ENCODE measurements around the gene UVSSA. TPM values are rescaled to one million over a fixed set of nuclear protein-coding genes. Genes with fewer than 3 reads are reported as not detected.

UVSSA gene, protein sequence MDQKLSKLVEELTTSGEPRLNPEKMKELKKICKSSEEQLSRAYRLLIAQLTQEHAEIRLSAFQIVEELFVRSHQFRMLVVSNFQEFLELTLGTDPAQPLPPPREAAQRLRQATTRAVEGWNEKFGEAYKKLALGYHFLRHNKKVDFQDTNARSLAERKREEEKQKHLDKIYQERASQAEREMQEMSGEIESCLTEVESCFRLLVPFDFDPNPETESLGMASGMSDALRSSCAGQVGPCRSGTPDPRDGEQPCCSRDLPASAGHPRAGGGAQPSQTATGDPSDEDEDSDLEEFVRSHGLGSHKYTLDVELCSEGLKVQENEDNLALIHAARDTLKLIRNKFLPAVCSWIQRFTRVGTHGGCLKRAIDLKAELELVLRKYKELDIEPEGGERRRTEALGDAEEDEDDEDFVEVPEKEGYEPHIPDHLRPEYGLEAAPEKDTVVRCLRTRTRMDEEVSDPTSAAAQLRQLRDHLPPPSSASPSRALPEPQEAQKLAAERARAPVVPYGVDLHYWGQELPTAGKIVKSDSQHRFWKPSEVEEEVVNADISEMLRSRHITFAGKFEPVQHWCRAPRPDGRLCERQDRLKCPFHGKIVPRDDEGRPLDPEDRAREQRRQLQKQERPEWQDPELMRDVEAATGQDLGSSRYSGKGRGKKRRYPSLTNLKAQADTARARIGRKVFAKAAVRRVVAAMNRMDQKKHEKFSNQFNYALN
- total RNA-seq (5.9 TPM), polyA plus RNA-seq (ENCODE audit: insufficient read depth in 1 of 8, insufficient read length in 8 of 8, low replicate concordance in 1 of 8) (10 to 100 TPM in 2 of 8 donors, 1 to 10 TPM in 6; 5.5 to 13.6 (median 9.1) TPM)
- long read RNA-seq, donor 1, full-length matches to known transcripts, result 3 of 3 reads
- long read RNA-seq, donor 1, partial matches to known transcripts, result 0 of 3 reads
- long read RNA-seq, donor 1, other reads (novel, unspliced or antisense), result 0 of 3 reads
- long read RNA-seq, donor 2, result 0 reads
- long read RNA-seq, donor 3, result 0 reads
- long read RNA-seq, donor 4, full-length matches to known transcripts, result 2 of 2 reads
- long read RNA-seq, donor 4, partial matches to known transcripts, result 0 of 2 reads
- long read RNA-seq, donor 4, other reads (novel, unspliced or antisense), result 0 of 2 reads
- long read RNA-seq, donor 5, full-length matches to known transcripts, result 5 of 5 reads
- long read RNA-seq, donor 5, partial matches to known transcripts, result 0 of 5 reads
- long read RNA-seq, donor 5, other reads (novel, unspliced or antisense), result 0 of 5 reads
- long read RNA-seq, donor 6, full-length matches to known transcripts, result 2 of 2 reads
- long read RNA-seq, donor 6, partial matches to known transcripts, result 0 of 2 reads
- long read RNA-seq, donor 6, other reads (novel, unspliced or antisense), result 0 of 2 reads
- long read RNA-seq, donor 7, result 0 reads
- long read RNA-seq, donor 8, full-length matches to known transcripts, result 1 of 1 reads
- long read RNA-seq, donor 8, partial matches to known transcripts, result 0 of 1 reads
- long read RNA-seq, donor 8, other reads (novel, unspliced or antisense), result 0 of 1 reads
- long read RNA-seq, donor 9, full-length matches to known transcripts, result 2 of 8 reads
- long read RNA-seq, donor 9, partial matches to known transcripts, result 6 of 8 reads
- long read RNA-seq, donor 9, other reads (novel, unspliced or antisense), result 0 of 8 reads
- long read RNA-seq, donor 10, full-length matches to known transcripts, result 3 of 3 reads
- long read RNA-seq, donor 10, partial matches to known transcripts, result 0 of 3 reads
- long read RNA-seq, donor 10, other reads (novel, unspliced or antisense), result 0 of 3 reads
- long read RNA-seq, donor 11, full-length matches to known transcripts, result 2 of 2 reads
- long read RNA-seq, donor 11, partial matches to known transcripts, result 0 of 2 reads
- long read RNA-seq, donor 11, other reads (novel, unspliced or antisense), result 0 of 2 reads

GRCh38 chr4:1346781-1347409, at the start of gene UVSSA:
Gene UVSSA (plus strand): TSS chr4:1347208. CDS start chr4:1348092, 884 bp downstream.
- Histone ChIP-seq H3K4me3 (ENCODE audit: low read length) (peak within 1 kb of the TSS; percentile 90), H3K27me3 (ENCODE audit: control insufficient read depth, insufficient read depth, low read length) (no peaks in the 10 kb centered on the region), H3K9me3 (replicated peaks; ENCODE audit: control insufficient read depth, low read depth, low read length) (no peaks in the 10 kb centered on the region), H3K36me3 (ENCODE audit: control insufficient read depth, insufficient read depth, low read length) (peaks cover 13% of the 10 kb centered on the region), H3K27ac (ENCODE audit: low read length) (peak within 1 kb of the TSS; percentile 98), H3K4me1 (ENCODE audit: control insufficient read depth, insufficient read depth, low read length) (peaks cover 25% of the 10 kb centered on the region)
- under 1% methylated on average over 71 of the region's 76 CpGs for WGBS (ENCODE audit: insufficient coverage)
- peak; percentile 100 for DNase-seq

- Histone ChIP-seq H3K27me3 (ENCODE audit: control insufficient read depth, insufficient read depth, low read length) (no peaks in the 10 kb centered on the region), H3K27ac (ENCODE audit: low read length) (no peak overlapping the region), H3K4me3 (ENCODE audit: low read length) (no peak overlapping the region), H3K36me3 (ENCODE audit: control insufficient read depth, insufficient read depth, low read length) (peaks cover 40% of the 10 kb centered on the region), H3K4me1 (ENCODE audit: control insufficient read depth, insufficient read depth, low read length) (peaks cover 8% of the 10 kb centered on the region), H3K9me3 (replicated peaks; ENCODE audit: control insufficient read depth, low read depth, low read length) (no peaks in the 10 kb centered on the region)
- no peak for DNase-seq
- WGBS (ENCODE audit: insufficient coverage), result 85% methylated on average over 31 of the region's 32 CpGs
Measured at GRCh38 chr4:1297456-1298325, 49.3 kb upstream of the UVSSA start.

DNA sequence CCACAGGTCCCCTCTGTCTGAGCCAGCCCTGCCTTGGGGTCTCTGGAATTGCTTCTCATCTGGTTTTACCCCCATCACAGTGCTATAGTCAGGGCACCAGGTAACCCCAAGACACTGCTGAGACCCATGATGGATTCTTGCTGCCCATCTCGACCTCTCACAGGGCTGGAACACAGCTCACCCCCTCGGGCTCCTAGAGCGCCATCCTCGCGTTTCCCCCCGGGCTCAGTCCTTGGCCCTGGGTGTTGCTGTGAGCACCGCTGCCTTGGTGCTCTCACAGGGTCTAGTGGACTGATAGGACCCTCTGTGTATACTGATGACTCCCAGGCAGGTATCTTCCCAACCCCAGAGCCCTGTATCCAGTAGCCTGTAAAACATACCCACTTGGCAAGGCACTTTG, 48.5 kb upstream of the UVSSA start:
- H3K4me1 ChIP-seq (ENCODE audit: control insufficient read depth, insufficient read depth, low read length), result peaks cover 8% of the 10 kb centered on the region
- WGBS (ENCODE audit: insufficient coverage), result 93% methylated on average over 5 of the region's 7 CpGs
- no peak for DNase-seq
- peaks cover 40% of the 10 kb centered on the region for H3K36me3 ChIP-seq (ENCODE audit: control insufficient read depth, insufficient read depth, low read length)
- H3K4me3 ChIP-seq (ENCODE audit: low read length), result no peak overlapping the region
- no peak overlapping the region for H3K27ac ChIP-seq (ENCODE audit: low read length)
- H3K27me3 ChIP-seq (ENCODE audit: control insufficient read depth, insufficient read depth, low read length), result no peaks in the 10 kb centered on the region
- H3K9me3 ChIP-seq (replicated peaks; ENCODE audit: control insufficient read depth, low read depth, low read length), result no peaks in the 10 kb centered on the region

DNA sequence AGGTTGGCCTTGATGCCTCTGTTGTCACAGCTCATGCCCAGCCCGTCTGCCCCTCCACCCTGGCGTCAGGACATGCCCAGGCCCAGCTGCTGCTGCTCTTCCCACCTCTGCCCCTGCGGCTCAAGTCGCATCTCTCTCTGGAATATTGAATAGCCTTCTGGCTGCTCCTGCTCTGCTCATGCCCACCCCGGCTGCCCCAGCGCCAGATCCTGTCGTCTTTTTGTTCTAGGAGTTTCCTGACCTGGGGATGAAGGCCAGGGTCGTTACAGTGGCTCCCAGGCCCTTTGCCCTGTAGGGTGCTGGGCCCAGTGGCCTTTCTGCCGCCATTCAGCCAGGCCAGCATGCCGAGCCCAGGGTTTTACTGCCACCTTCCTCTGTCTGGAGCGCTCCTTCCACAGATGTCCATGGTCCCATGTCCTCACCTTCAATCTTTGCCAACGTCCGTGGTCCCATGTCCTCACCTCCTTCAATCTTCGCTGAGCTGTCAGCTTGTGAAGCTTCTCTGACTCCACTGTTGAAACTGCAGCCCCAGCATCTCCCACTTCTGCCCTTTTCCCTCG, 47.6 kb upstream of the UVSSA start:
- Histone ChIP-seq H3K27me3 (ENCODE audit: control insufficient read depth, insufficient read depth, low read length) (no peaks in the 10 kb centered on the region), H3K4me3 (ENCODE audit: low read length) (no peak overlapping the region), H3K27ac (ENCODE audit: low read length) (no peak overlapping the region), H3K36me3 (ENCODE audit: control insufficient read depth, insufficient read depth, low read length) (peaks cover 37% of the 10 kb centered on the region), H3K9me3 (replicated peaks; ENCODE audit: control insufficient read depth, low read depth, low read length) (no peaks in the 10 kb centered on the region), H3K4me1 (ENCODE audit: control insufficient read depth, insufficient read depth, low read length) (peaks cover 8% of the 10 kb centered on the region)
- WGBS (ENCODE audit: insufficient coverage), result 87% methylated on average over 14 of the region's 15 CpGs
- no peak for DNase-seq

GRCh38 chr4:1300466-1301455, 46.2 kb upstream of the UVSSA start:
- no peak overlapping the region for H3K4me3 ChIP-seq (ENCODE audit: low read length)
- WGBS (ENCODE audit: insufficient coverage), result 88% methylated on average over 35 of the region's 40 CpGs
- peaks cover 43% of the 10 kb centered on the region for H3K36me3 ChIP-seq (ENCODE audit: control insufficient read depth, insufficient read depth, low read length)
- peak; percentile 74 for DNase-seq
- H3K27me3 ChIP-seq (ENCODE audit: control insufficient read depth, insufficient read depth, low read length), result no peaks in the 10 kb centered on the region
- peaks cover 8% of the 10 kb centered on the region for H3K4me1 ChIP-seq (ENCODE audit: control insufficient read depth, insufficient read depth, low read length)
- H3K9me3 ChIP-seq (replicated peaks; ENCODE audit: control insufficient read depth, low read depth, low read length), result no peaks in the 10 kb centered on the region
- H3K27ac ChIP-seq (ENCODE audit: low read length), result peak overlapping the region; percentile 35

DNA sequence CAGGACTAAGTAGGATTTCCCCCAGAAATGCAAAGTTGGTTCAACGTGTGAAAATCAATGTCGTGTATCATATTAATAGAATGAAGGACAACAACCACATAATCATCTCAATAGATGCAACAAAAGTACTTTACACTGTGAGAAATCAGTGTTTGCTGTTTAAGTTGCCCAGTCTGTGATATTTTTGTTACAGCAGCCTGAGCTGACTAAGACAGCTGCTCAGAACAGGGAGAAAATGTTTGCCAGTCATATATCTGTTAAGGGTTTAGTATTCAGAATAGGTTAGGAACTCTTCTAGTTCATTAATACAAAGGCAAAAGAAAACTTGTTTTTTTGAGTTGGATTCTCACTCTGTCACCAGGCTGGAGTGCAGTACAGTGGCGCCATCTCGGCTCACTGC, 44.8 kb upstream of the UVSSA start:
- H3K27ac ChIP-seq (ENCODE audit: low read length), result no peak overlapping the region
- H3K4me1 ChIP-seq (ENCODE audit: control insufficient read depth, insufficient read depth, low read length), result peaks cover 8% of the 10 kb centered on the region
- no peak overlapping the region for H3K4me3 ChIP-seq (ENCODE audit: low read length)
- no CpG with 5 or more reads among the region's 4 CpGs for WGBS (ENCODE audit: insufficient coverage)
- no peaks in the 10 kb centered on the region for H3K9me3 ChIP-seq (replicated peaks; ENCODE audit: control insufficient read depth, low read depth, low read length)
- peaks cover 42% of the 10 kb centered on the region for H3K36me3 ChIP-seq (ENCODE audit: control insufficient read depth, insufficient read depth, low read length)
- H3K27me3 ChIP-seq (ENCODE audit: control insufficient read depth, insufficient read depth, low read length), result no peaks in the 10 kb centered on the region
- DNase-seq, result no peak

DNA sequence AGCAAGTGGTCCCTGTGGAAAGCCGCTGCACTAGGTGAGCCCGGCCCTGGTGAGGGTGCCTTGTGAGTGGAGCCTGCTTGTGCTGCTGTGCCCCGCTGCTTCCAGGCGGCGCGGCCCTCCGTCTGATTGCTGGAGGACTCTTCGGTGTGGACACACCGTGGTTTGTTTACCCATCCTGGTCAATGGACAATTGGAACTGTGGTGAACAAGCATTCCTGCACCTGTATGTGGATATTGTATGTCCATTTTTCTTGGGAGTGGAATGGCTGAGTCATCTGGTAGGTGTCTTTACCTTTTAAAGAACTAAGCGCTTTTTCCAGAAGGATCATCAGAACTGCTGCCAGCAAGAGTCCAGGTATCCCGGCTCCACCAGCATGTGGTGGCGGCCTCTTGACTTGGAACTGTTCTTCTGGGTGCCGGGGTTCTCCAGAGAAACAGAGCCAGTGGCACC, 41.7 kb upstream of the UVSSA start:
- WGBS (ENCODE audit: insufficient coverage), result 87% methylated on average over 9 of the region's 13 CpGs
- no peak overlapping the region for H3K27ac ChIP-seq (ENCODE audit: low read length)
- peaks cover 23% of the 10 kb centered on the region for H3K4me1 ChIP-seq (ENCODE audit: control insufficient read depth, insufficient read depth, low read length)

More for the DNA sequence above, 41.7 kb upstream of the UVSSA start:
- peaks cover 29% of the 10 kb centered on the region for H3K36me3 ChIP-seq (ENCODE audit: control insufficient read depth, insufficient read depth, low read length)
- H3K4me3 ChIP-seq (ENCODE audit: low read length), result no peak overlapping the region
- no peaks in the 10 kb centered on the region for H3K27me3 ChIP-seq (ENCODE audit: control insufficient read depth, insufficient read depth, low read length)
- no peak for DNase-seq
- H3K9me3 ChIP-seq (replicated peaks; ENCODE audit: control insufficient read depth, low read depth, low read length), result no peaks in the 10 kb centered on the region

Data from muscle of leg (tissue), 16 donors.